Cortex of kidney (tissue), 1 donor: Measurements from ENCODE around the gene TTLL11.
"Not testable (repeated sequence)": the region's sequence is repeated elsewhere in the genome, so short reads cannot be mapped to it uniquely, and the experiment has no call there.

ENCODE experiments used
- DNase-seq: peaks from one replicate; lab custom pipeline; 2025; lab: John Stamatoyannopoulos, UW

TTLL11 gene

GRCh38 chr9:121815084-121815483, 278.0 kb downstream of the TTLL11 start:
- DNase-seq, result no peak

- no peak for DNase-seq
Observed at GRCh38 chr9:121814594-121814993, 278.5 kb downstream of the TTLL11 start.

DNA sequence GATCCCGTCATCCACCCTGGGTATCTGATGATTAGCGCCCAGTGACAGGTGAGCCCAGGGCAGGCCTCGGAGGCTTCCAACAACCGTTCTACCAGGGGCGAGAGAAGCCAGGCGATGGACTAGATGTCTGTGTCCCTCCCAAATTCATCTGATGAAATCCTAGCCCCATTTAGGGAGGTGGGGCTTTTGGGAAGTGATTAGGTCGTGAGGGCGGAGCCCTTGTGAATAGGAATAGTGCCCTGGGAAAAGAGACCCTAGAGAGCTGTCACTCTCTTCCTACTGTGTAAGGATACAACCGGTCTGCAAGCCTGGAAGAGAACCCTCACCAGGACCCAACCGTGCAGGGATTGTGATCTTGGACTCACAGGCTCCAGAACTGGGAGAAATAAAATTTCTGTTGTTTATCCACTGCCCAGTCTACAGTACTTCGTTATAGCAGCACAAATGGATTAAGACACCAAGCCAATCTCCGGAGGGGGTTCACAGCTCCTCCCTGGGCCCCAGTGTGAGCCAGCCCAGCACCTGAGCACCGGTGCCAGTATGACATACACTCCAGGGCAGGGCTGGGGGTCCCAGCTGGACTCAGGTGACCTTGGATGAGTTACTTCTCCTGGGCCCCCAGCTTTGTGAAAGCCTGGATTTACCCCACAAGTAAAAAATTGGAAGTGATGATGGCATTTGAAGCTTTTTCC, 279.4 kb downstream of the TTLL11 start:
- DNase-seq, result no peak

DNA sequence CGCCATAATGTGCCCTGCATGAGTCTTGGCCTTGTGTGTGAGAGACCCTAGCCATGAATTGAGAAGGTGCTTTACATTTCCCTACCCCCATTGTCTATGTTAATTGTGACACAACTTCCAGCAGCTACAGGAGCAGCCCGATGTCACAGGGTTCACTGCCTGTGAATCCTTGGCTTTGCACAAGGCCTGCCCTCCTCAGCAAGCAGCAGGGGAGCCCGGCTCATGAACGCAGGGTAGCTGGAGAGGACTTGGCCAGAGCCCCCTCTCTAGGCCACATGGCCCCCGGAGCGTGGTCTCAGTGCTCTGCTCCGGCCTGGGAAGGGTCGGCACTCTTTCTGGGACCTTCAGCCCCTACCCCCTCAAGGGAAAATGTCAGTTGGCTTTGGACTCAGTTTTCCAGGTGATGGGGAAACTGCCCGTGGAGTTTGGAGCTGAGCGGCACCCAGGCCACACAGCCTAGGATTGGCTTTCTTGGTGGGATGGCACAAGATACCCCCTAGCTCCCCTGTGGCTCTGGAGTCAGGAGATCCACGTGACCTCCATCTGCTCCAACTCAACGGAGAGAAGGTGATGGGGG, 280.9 kb downstream of the TTLL11 start:
- DNase-seq, result no peak

DNA sequence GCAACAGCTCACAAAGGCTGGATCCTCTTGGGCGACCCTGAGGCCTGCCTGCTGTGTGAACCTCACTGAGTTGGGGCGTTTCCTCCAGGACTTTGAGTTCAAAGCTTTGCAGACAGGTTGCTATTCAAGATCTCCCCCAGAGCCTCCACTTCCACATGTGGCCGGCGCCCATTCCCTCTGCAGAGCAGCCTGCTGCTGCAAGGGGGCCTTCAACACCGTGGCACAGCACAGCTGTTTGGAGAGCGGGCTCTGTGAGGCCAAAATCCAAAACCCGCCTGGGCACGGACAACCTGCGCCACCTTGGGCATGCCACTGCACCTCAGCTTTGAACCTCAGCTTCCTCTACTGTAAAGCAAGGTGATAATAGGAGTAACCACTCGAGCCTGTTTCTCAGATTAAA, 281.4 kb downstream of the TTLL11 start:
- DNase-seq, result no peak

DNA sequence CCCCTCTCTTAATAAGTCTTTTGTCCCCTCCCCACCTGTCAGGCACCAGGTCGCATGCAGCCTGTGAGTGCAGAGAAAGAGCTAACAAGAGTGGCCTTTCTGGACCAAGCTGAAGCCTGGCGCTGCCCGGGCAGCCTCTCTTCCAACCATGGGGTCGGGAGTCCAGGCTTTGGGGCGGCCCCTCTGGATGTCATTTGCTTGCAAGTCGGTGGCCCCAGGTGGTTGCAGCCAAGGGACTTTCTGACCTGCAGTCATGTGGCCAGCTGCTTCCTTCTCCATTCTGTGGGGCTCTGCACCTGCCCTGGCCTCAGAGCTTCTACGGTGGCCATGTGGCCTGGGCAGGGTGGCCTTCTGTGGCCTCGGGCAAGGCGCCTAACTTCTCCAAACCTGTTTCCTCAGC, 282.0 kb downstream of the TTLL11 start:
- no peak for DNase-seq

DNA sequence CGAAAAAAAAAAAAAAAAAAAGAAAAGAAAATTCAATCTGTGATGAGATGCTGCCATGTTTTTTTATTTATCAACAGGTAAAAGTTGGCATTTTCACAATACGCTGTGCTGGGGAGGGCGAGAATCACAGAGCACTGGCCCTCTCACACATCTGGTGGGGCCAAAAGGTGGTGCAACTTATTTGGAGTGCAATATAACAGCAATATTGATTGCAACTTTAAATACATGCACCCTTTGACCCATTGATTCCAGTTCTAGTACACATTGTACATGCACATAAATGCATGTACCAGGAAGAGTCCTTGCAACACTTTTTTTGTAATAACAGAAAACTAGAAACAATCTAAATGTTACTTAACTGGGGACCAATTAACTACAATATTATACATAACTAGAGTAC, 282.6 kb downstream of the TTLL11 start:
- no peak for DNase-seq

DNA sequence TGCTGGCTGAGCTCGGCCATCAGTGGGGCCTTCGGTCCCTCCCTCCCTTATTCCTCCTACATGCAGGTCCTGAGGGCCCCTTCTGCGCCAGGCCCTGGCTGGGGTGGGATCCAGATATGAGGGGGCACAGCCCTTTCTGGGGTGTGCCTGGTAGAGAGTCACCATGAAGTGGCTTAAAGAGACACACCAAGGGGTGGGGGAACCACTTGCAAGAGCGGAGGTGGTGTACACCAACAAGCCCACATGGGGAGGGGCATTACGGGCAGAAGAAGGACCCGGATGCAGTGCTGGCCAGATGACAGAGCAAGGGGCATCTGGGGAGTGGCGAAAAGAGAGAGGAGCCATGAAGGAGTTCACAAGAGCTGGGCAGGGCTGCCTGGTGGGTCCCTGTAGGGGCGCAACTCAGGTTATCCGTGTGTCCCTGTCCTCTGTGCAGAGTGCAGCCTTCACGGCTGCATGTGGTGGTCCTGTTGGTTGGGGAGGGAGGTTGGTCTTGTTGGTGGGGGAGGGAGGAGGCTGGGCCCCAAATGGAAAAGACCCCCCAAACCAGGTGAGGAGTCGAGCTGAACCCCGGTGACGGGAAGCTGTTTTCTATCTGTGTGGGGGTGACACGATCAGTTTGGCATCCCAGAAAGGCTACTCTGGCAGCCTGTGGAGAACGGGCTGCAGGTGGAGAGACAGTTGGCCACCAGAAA, 283.6 kb downstream of the TTLL11 start:
- no peak for DNase-seq

DNA sequence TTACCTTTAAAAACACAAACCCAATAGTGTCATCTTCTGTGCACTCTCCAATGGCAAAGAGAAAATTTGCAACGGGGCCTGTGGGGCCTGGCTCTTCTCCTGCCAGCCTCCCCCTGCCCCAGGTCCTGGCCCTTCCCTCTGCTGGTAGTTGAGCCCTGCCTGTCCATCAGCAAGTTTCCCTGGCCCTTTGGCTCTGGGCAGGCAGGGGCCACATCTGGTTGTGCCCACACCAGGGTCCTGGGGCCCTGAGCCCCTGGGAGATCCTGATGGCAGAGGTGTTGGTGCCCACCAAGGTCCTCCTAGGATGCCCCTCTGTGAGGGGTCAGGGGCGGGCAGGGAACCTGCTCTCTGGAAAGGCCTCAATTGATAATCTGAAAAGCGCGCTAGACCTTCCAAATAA, 284.3 kb downstream of the TTLL11 start:
- DNase-seq, result no peak

DNA sequence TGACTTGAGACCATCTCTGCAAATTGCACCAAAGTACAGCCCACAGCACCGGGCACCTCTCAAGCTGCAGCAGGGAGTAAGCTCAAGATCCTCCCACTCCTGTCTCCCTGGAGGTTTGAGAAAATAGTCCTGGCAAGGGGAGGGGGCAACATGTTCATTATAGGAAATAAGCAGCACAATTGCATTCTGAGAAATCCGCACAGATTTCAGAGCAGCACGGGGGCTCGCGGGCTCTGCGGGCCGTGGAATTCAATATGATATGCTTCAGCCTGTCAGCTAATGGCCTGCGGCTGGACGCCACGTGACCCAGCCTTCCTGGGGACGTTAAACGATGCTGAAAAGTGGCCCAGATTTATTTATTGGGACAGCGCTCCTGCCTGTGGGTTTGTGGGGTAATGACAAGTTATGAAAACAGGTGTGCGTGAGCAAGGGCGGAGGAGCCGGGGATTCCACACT, 285.3 kb downstream of the TTLL11 start:
- DNase-seq, result no peak

DNA sequence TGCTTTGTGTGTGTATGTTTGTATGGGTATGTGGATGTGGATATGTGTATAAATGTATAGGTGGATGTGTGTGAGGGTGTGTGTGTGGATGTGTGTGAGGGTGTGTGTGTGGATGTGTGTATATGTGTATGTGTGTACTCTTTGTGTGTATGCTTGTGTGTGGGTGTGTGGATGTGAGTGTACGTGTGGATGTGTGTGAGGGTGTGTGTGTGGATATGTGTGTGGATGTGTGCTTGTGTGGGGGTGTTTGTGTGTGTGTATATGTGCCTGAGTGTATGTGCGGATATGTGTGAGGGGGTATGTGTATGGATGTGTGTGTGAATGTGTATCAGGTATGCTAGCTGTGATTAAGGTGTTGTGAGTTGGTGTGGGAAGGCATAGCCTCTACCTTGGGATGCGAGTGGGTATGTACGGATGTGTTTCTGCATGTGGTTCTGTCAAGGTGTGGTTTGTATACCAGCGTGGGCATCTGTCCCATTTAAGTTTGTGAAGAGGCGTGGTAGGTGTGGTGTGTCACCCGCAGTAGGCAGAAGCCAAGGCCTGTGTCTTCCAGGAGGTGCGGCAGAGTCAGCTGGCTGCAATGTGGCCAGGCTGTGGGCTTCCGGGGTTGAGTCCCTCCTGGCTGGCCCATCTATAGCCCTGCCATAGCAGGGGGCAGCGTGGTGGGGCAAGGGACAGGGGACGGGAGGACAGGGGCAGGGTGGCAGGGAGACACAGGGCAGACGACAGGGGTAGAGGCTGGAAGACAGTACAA, 285.9 kb downstream of the TTLL11 start:
- no peak for DNase-seq

- DNase-seq, result no peak
Observed at GRCh38 chr9:121802753-121803152, 290.4 kb downstream of the TTLL11 start.

GRCh38 chr9:121801579-121801978, 291.5 kb downstream of the TTLL11 start:
- no peak for DNase-seq

DNA sequence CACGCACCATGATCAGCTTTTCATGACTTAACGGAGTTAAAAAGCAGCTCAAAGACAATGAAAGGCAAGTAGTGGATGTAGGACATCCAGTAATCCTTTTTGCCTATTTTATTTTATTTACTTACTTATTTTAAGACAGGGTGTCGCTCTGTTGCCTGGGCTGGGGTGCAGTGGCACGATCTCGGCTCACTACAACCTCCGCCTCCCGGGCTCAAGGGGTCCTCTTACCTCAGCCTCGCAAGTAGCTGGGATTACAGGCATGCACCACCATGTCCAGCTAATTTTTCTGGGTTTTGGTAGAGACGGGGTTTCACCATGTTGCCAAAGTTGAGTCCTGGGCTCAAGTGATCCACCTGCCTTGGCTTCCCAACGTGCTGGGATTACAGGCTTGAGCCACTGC, 292.7 kb downstream of the TTLL11 start:
- no peak for DNase-seq

DNA sequence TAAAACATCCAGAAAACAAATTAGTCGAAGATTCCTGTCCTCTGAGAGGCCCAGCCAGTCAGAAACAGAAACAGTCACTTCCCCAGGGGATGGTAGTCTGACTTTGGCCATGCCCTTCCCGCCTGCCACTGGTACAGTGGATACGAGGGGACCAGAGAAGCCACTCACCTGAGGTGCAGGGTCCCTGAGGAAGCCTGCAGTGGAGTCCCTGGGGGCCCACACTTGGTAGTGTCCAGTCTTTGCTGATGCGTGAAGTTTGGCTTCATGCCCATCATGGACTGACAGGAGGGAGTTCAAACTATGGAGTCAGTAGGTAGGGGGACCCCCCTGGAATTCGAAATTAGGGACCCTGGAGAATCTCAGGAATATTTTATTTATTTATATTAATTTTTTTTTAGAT, 294.2 kb downstream of the TTLL11 start:
- DNase-seq, result no peak

DNA sequence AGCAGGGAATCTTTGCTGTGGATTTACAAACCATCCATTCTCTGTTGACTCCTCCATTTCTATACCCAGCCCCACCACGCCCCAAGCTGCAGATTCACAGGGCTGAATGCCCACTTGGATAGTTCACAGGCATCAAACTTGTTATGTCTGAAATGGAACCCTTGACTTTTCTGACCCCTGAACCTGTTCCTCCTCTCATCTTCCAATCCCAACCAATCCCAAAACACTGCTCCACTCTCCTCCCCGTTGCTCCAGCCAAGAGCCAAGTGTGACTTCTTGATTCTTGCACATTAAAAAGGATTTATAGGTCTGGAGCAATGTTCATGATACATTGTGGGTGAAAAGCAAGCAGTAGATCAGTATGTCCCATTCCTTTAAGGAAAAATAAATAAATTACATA, 296.0 kb downstream of the TTLL11 start:
- DNase-seq, result no peak

GRCh38 chr9:121794334-121794733, 298.8 kb downstream of the TTLL11 start:
- DNase-seq, result not testable (repeated sequence)

GRCh38 chr9:121792476-121792875, 300.6 kb downstream of the TTLL11 start:
- DNase-seq, result not testable (repeated sequence)

GRCh38 chr9:121790841-121791240, 302.3 kb downstream of the TTLL11 start:
- DNase-seq, result no peak

DNA sequence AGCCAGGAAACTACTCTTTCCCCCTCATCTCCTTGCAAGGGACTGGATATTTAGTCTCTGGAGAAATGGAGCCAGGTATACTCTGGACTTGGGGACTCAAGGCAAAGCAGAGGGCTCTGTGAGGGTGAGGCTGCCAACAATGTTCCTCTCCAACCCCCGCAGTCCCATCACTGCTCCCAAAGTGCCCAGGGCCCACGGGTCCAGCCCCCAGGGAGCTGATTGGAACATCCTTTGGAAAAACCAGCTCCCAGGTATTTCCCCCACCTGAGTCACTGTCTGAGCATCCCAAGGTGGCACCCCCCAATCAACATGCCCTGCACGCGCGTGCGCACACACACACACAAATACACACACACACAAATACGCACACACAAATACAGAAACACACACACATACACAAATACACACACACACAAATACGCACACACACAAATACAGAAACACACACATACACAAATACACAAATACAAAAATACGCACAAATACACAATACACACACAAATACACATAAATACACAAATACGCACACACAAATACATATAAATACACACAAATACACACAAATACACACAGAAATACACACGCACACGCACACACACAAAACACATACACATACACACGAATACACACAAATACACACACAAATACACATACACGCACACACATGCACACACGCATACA, 304.3 kb downstream of the TTLL11 start:
- DNase-seq, result no peak

- DNase-seq, result no peak
Observed at GRCh38 chr9:121786998-121787422, 306.1 kb downstream of the TTLL11 start.

GRCh38 chr9:121786543-121786948, 306.6 kb downstream of the TTLL11 start:
- no peak for DNase-seq
